Pancreas (tissue), 10 donors: ENCODE data around the gene XBP1. TPM values are rescaled to one million over a fixed set of nuclear protein-coding genes. Genes with fewer than 3 reads are reported as not detected.

Experiments used
- ATAC-seq, 4 donors: fragments of 200-7000 bp; cut with Tn5 transposase; one replicate each; pipeline versions ENCODE4 v1.8.0 to v1.9.1; 2020; ENCODE audit warnings: mild to moderate bottlenecking in 4 of 4, moderate library complexity in 4 of 4
- DNase-seq, 6 donors: peaks; one replicate each; pipeline ENCODE4 v3.0.0-alpha.2; 2020
- FAIRE-seq: peaks from 2 replicates; lab custom pipeline; 2012; peaks lifted over from hg19 to GRCh38; lab: Jason Lieb, UNC
- H3K27ac ChIP-seq, 4 donors: fragments of 200-600 bp; sonication (generic); 1 replicate in 3 of 4; 2 replicates in 1 of 4; pipeline versions ENCODE4 v1.5.0 to v1.8.0; 2020
- H3K27me3 ChIP-seq, 4 donors: fragments of 200-600 bp; one replicate each; pipeline ENCODE4 v1.8.0; 2021
- H3K36me3 ChIP-seq, 3 donors: fragments of 200-600 bp; sonication (generic) in 1 of 3; one replicate each; pipeline versions ENCODE4 v1.5.0 to v1.8.0; 2020 to 2021
- H3K4me1 ChIP-seq, 3 donors: fragments of 200-600 bp; one replicate each; pipeline ENCODE4 v1.8.0; 2021
- H3K4me3 ChIP-seq, 4 donors: fragments of 200-600 bp; sonication (generic) in 2 of 4; one replicate each; pipeline versions ENCODE4 v1.5.0 to v1.8.0; 2020 to 2021
- H3K9me3 ChIP-seq, 4 donors: fragments of 200-600 bp; one replicate each; pipeline ENCODE4 v1.8.0; 2021
- CTCF ChIP-seq, 4 donors: fragments of 200-600 bp; sonication (generic) in 3 of 4; IDR thresholded peaks; one replicate each; pipeline versions ENCODE4 v1.5.0 to v1.8.0; 2021; ENCODE audit warnings: antibody characterized with exemption in 4 of 4
- WGBS, 2 donors: extraction: QIAGEN DNeasy Blood & Tissue Kit; methylation state at CpG; one replicate each; pipeline ENCODE4 v1.1.7; 2013; 5-methylcytosine and 5-hydroxymethylcytosine counted together
- intact Hi-C, 3 donors: fragments of 100-400 bp; cut with DNase I; formaldehyde crosslinking; loops; one replicate each; pipeline versions ENCODE4 v1.11.1 to v1.14.2; 2022
- polyA plus RNA-seq, 2 donors: library from polyadenylated mRNA; stranded (reverse); fragments of 200-250 nt; gene quantifications; one replicate each; pipeline ENCODE4 v1.2.3, GENCODE V29; 2013
- total RNA-seq, 6 donors: library from RNA; stranded (reverse); fragmentation: NEBNext Ultra II Directional in 4 of 6; extraction: Animal tissue kit (Norgen Biotek cat#: 25700) in 4 of 6; gene quantifications; one replicate each; pipeline versions ENCODE4 v1.2.1 to v1.2.4, GENCODE V29; 2021 to 2023
- donor health status: healthy with polysubstance abuse.
- donor health status: DM: no; HTN: no; CAD: no; lungs with moderate emphysema.
- donor health status: DM: no; HTN: no; CAD: no.
- donor health status: control.
- donor health status: control.
- donor health status: Bipolar disorder and iron deficiency.
- donor health status: DM: yes; HTN: yes; CAD: no.
- donor health status: DM: no; HTN: no; CAD: no.
- donor health status: DM: no; HTN: no; CAD: no.
- donor health status: DM: yes; HTN: yes; CAD: no.

The XBP1 gene
- total and polyA plus RNA-seq, 8 donors: 178 to 974 (median 685) TPM

GRCh38 chr22:28838971-28839370 is 38.6 kb upstream of the XBP1 start:
- H3K4me3 ChIP-seq: no peak overlapping the region
- 73 to 74% methylated on average over 5 of the region's 5 CpGs for WGBS, 2 donors
- H3K4me1 ChIP-seq: no peaks in the 10 kb centered on the region
- intact Hi-C loops: loop anchor here in 2 of 3 donors (10.0 kb wide), 1 partner anchor 234 kb away; no protein-coding TSS in a partner anchor
- TF ChIP-seq CTCF (IDR thresholded peaks at IDR 0.05): no peak
- no peak for DNase-seq
- no peak for ATAC-seq
- no peaks in the 10 kb centered on the region for H3K27me3 ChIP-seq
- FAIRE-seq: no peak
- no peaks in the 10 kb centered on the region for H3K36me3 ChIP-seq
- H3K27ac ChIP-seq: no peak overlapping the region
- no peaks in the 10 kb centered on the region for H3K9me3 ChIP-seq

GRCh38 chr22:28837640-28838039 is 37.3 kb upstream of the XBP1 start:
- ATAC-seq (no peak), DNase-seq (peak in 1 of 6 donors; percentile 29), FAIRE-seq (no peak)
- no peaks in the 10 kb centered on the region for H3K4me1 ChIP-seq
- intact Hi-C loops: loop anchor here in 2 of 3 donors (10.0 kb wide), 1 partner anchor 233 kb away; no protein-coding TSS in a partner anchor
- 94 to 96% methylated on average over 6 of the region's 6 CpGs for WGBS, 2 donors
- H3K9me3 ChIP-seq: no peaks in the 10 kb centered on the region
- no peaks in the 10 kb centered on the region for H3K27me3 ChIP-seq
- H3K4me3 ChIP-seq: no peak overlapping the region
- no peak for TF ChIP-seq CTCF (IDR thresholded peaks at IDR 0.05)
- H3K36me3 ChIP-seq: no peaks in the 10 kb centered on the region
- H3K27ac ChIP-seq: no peak overlapping the region

GRCh38 chr22:28835630-28836189 is 35.3 kb upstream of the XBP1 start:
- Histone ChIP-seq H3K36me3 (no peaks in the 10 kb centered on the region), H3K9me3 (no peaks in the 10 kb centered on the region), H3K4me3 (no peak overlapping the region), H3K4me1 (no peaks in the 10 kb centered on the region), H3K27me3 (no peaks in the 10 kb centered on the region), H3K27ac (no peak overlapping the region)
- intact Hi-C loops: loop anchor here in 2 of 3 donors (10.0 kb wide), 1 partner anchor 231 kb away; no protein-coding TSS in a partner anchor
- no peak for FAIRE-seq
- peak in 1 of 6 donors; percentile 53 for DNase-seq
- no peak for ATAC-seq
- TF ChIP-seq CTCF (IDR thresholded peaks at IDR 0.05): no peak
- WGBS, 2 donors: 86 to 89% methylated on average over 11 of the region's 11 CpGs

- intact Hi-C loops: loop anchor here in 2 of 3 donors (10.0 kb wide), 1 partner anchor 229 kb away; no protein-coding TSS in a partner anchor
- WGBS, 2 donors: 94% methylated on average over 3 of the region's 3 CpGs
- DNase-seq (no peak), FAIRE-seq (no peak), ATAC-seq (no peak)
- H3K27ac ChIP-seq: no peak overlapping the region
- H3K27me3 ChIP-seq: no peaks in the 10 kb centered on the region
- peaks cover 2 to 12% (median 5%) of the 10 kb centered on the region in 3 donors for H3K4me1 ChIP-seq
- H3K36me3 ChIP-seq: no peaks in the 10 kb centered on the region
- H3K4me3 ChIP-seq: no peak overlapping the region
- no peaks in the 10 kb centered on the region for H3K9me3 ChIP-seq
- no peak for TF ChIP-seq CTCF (IDR thresholded peaks at IDR 0.05)
These were observed 33.0 kb upstream of the XBP1 start for GRCh38 chr22:28833276-28833923.

GRCh38 chr22:28832731-28833130 is 32.4 kb upstream of the XBP1 start:
- Histone ChIP-seq H3K36me3 (no peaks in the 10 kb centered on the region), H3K27me3 (no peaks in the 10 kb centered on the region), H3K4me1 (peaks cover 2 to 13% (median 5%) of the 10 kb centered on the region in 3 donors), H3K4me3 (no peak overlapping the region), H3K9me3 (no peaks in the 10 kb centered on the region), H3K27ac (no peak overlapping the region)
- 96 to 100% methylated on average over 1 of the region's 1 CpG for WGBS, 2 donors
- intact Hi-C loops: loop anchor here in 2 of 3 donors (10.0 kb wide), 1 partner anchor 228 kb away; no protein-coding TSS in a partner anchor
- ATAC-seq (no peak), FAIRE-seq (no peak), DNase-seq (no peak)
- no peak for TF ChIP-seq CTCF (IDR thresholded peaks at IDR 0.05)
